ENCODE measurements around the gene MYO3B. TPM values are rescaled to one million over a fixed set of nuclear protein-coding genes. Genes with fewer than 3 reads are reported as not detected.

MYO3B gene
- polyA plus RNA-seq, 2 of the 4 experiments (the other 2 are of a cell fraction), result 0.01 TPM; not detected in 1

DNA sequence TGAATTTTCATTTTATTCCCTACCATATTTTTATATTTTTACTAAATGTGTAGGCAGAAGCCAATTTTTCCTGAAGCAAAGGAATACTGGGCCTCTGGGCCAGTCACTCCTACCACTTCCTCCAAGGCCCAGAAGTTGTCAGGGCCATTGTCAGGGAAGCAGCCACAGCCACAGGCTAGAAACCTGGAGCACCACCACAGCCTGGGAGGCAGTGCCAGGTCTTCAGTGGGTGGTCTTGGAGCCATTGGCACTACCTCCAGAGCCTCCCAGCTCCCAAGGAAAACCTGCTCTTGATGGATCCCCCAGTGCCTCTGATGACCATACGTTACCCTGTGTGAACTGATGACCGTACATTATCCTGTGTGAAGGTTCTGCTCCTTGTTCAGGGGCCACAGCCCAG lies 401.6 kb downstream of the MYO3B start:
- Histone ChIP-seq H3K4me3 (no peak overlapping the region), H3K27ac (no peak overlapping the region), H3K4me2 (no peak overlapping the region), H3K4me1 (no peaks in the 10 kb centered on the region), H3K9me3 (no peaks in the 10 kb centered on the region)
- CTCF ChIA-PET, result no interaction called here
- TF ChIP-seq PHF8 (IDR thresholded peaks at IDR 0.05; ENCODE audit: borderline replicate concordance, low read depth), result no peak
- no peak for TF ChIP-seq MAFK (IDR thresholded peaks at IDR 0.05; ENCODE audit: partially characterized antibody)
- no peak for TF ChIP-seq SMC3 (IDR thresholded peaks at IDR 0.05)
- TF ChIP-seq BHLHE40 (IDR thresholded peaks at IDR 0.05; ENCODE audit: low read depth, low read length), result no peak
- TF ChIP-seq, protein P1, sequence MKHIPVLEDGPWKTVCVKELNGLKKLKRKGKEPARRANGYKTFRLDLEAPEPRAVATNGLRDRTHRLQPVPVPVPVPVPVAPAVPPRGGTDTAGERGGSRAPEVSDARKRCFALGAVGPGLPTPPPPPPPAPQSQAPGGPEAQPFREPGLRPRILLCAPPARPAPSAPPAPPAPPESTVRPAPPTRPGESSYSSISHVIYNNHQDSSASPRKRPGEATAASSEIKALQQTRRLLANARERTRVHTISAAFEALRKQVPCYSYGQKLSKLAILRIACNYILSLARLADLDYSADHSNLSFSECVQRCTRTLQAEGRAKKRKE (CRISPR knock-in tag; IDR thresholded peaks at IDR 0.05; ENCODE audit: low read depth), result no peak
- TF ChIP-seq FOXS1 (CRISPR knock-in tag; IDR thresholded peaks at IDR 0.05), result no peak
- TF ChIP-seq, protein P2, sequence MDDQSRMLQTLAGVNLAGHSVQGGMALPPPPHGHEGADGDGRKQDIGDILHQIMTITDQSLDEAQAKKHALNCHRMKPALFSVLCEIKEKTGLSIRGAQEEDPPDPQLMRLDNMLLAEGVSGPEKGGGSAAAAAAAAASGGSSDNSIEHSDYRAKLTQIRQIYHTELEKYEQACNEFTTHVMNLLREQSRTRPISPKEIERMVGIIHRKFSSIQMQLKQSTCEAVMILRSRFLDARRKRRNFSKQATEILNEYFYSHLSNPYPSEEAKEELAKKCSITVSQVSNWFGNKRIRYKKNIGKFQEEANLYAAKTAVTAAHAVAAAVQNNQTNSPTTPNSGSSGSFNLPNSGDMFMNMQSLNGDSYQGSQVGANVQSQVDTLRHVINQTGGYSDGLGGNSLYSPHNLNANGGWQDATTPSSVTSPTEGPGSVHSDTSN (IDR thresholded peaks at IDR 0.05), result no peak
- TF ChIP-seq KDM5A (IDR thresholded peaks at IDR 0.05), result no peak
- POLR2A ChIA-PET, result no interaction called here
- DNase-seq (ENCODE audit: low read depth in 1 of 2, low spot score in 1 of 2) (no peak), FAIRE-seq (no peak), ATAC-seq (no peak)
- WGBS (ENCODE audit: missing lambda C conversion rate), result no CpG with 5 or more reads among the region's 2 CpGs

DNA sequence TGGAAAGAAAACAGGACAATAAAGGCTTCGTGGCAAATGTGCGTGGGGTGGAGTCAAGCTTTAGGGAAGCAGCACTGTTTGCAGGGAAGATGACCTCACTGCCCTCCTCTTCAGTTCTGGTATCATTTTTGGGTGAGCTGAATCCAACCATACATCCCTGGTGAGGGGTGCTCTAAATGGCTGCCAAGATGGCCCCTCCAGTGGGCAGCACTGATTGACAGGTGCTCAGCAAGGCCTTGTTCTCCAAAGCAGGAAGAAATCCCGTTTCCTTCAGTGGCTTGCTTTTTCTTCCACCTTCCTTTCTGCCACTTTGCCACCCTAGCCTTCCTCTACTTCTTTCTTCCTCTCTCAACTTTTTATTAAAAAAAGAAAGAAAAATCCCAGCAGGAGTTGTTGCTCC lies 404.4 kb downstream of the MYO3B start:
- no peak for ATAC-seq
- no peak for DNase-seq (ENCODE audit: low read depth in 1 of 2, low spot score in 1 of 2)
- H3K4me1 ChIP-seq, result no peaks in the 10 kb centered on the region
- TF ChIP-seq ZNF302 (CRISPR knock-in tag; IDR thresholded peaks at IDR 0.05) (no peak), RAD21 (conservative IDR thresholded peaks at IDR 0.05 in 1 of 2, IDR thresholded peaks at IDR 0.05 in 1 of 2) (no peak), CEBPB (IDR thresholded peaks at IDR 0.05) (no peak), EHF (CRISPR knock-in tag; IDR thresholded peaks at IDR 0.05) (no peak), HDAC2 (IDR thresholded peaks at IDR 0.05) (no peak), HOXA7 (CRISPR knock-in tag; IDR thresholded peaks at IDR 0.05) (no peak), PHF8 (IDR thresholded peaks at IDR 0.05; ENCODE audit: borderline replicate concordance, low read depth) (no peak), EP300 (IDR thresholded peaks at IDR 0.05) (no peak), MAZ (IDR thresholded peaks at IDR 0.05; ENCODE audit: borderline replicate concordance, low read depth, low read length) (no peak), FOXS1 (CRISPR knock-in tag; IDR thresholded peaks at IDR 0.05) (no peak), ESRRA (IDR thresholded peaks at IDR 0.05; ENCODE audit: borderline replicate concordance, low read length) (no peak), ZSCAN20 (CRISPR knock-in tag; IDR thresholded peaks at IDR 0.05) (no peak)
- TF ChIP-seq, protein P3, sequence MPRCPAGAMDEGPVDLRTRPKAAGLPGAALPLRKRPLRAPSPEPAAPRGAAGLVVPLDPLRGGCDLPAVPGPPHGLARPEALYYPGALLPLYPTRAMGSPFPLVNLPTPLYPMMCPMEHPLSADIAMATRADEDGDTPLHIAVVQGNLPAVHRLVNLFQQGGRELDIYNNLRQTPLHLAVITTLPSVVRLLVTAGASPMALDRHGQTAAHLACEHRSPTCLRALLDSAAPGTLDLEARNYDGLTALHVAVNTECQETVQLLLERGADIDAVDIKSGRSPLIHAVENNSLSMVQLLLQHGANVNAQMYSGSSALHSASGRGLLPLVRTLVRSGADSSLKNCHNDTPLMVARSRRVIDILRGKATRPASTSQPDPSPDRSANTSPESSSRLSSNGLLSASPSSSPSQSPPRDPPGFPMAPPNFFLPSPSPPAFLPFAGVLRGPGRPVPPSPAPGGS (IDR thresholded peaks at IDR 0.05), result no peak
- POLR2A ChIA-PET, result no interaction called here
- no peak overlapping the region for H3K4me3 ChIP-seq
- CTCF ChIA-PET, result no interaction called here
- H3K9me3 ChIP-seq, result no peaks in the 10 kb centered on the region
- FAIRE-seq, result no peak
- no peak overlapping the region for H3K4me2 ChIP-seq
- H3K27ac ChIP-seq, result no peak overlapping the region
- 68% methylated on average over 3 of the region's 3 CpGs for WGBS (ENCODE audit: missing lambda C conversion rate)

DNA sequence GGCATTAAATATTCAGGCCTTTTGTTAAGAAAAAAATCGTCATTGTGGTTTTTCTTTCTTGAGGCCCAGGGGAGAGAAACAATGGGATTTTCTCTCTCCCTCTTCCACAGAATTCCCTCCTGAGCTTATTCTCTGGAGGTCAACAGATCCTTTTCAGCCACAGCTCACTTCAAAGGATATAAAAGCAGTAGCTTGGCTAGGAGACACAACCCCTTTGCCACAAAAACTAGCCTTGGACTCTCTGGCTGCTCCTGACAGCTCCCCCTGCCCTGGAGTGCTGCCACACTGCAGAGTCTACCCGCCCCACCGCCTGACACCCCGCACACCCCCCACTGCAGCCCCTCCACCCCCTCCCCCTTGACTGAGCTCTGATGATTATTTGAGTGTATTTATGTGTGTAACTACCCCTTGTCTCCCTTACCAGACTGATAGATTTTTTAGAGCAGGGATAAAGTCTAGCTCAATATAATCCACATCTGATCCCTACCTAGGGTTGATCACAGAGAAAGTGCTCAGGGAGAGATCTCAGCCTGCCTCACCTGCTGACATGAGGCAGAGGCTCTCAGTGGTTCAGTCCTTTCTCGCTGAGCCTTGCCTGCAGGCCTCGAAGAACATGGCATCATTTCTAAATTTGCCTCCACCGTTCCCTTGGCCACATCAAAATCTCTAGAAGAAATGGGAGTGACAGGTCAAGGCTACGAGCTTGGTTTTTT lies 405.0 kb downstream of the MYO3B start:
- CTCF ChIA-PET, result no interaction called here
- TF ChIP-seq HDAC2 (IDR thresholded peaks at IDR 0.05), result no peak
- TF ChIP-seq, protein P2 (IDR thresholded peaks at IDR 0.05), result no peak
- no peak for TF ChIP-seq HOXA7 (CRISPR knock-in tag; IDR thresholded peaks at IDR 0.05)
- TF ChIP-seq CHD2 (IDR thresholded peaks at IDR 0.05; ENCODE audit: low read length, partially characterized antibody), result no peak
- TF ChIP-seq, protein P4, sequence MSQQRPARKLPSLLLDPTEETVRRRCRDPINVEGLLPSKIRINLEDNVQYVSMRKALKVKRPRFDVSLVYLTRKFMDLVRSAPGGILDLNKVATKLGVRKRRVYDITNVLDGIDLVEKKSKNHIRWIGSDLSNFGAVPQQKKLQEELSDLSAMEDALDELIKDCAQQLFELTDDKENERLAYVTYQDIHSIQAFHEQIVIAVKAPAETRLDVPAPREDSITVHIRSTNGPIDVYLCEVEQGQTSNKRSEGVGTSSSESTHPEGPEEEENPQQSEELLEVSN (IDR thresholded peaks at IDR 0.05; ENCODE audit: borderline replicate concordance, low read depth), result no peak
- no peak for TF ChIP-seq EP300 (IDR thresholded peaks at IDR 0.05)
- no peak for TF ChIP-seq RARB (CRISPR knock-in tag; IDR thresholded peaks at IDR 0.05)
- TF ChIP-seq RNF2 (IDR thresholded peaks at IDR 0.05; ENCODE audit: borderline replicate concordance, low read depth), result no peak
- no peak for TF ChIP-seq KDM5A (IDR thresholded peaks at IDR 0.05)
- no peak for TF ChIP-seq TFCP2L1 (CRISPR knock-in tag; IDR thresholded peaks at IDR 0.05)
- TF ChIP-seq NFE2L2 (conservative IDR thresholded peaks at IDR 0.05; ENCODE audit: low read length), result no peak
- TF ChIP-seq, protein P5, sequence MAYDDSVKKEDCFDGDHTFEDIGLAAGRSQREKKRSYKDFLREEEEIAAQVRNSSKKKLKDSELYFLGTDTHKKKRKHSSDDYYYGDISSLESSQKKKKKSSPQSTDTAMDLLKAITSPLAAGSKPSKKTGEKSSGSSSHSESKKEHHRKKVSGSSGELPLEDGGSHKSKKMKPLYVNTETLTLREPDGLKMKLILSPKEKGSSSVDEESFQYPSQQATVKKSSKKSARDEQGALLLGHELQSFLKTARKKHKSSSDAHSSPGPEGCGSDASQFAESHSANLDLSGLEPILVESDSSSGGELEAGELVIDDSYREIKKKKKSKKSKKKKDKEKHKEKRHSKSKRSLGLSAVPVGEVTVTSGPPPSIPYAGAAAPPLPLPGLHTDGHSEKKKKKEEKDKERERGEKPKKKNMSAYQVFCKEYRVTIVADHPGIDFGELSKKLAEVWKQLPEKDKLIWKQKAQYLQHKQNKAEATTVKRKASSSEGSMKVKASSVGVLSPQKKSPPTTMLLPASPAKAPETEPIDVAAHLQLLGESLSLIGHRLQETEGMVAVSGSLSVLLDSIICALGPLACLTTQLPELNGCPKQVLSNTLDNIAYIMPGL (CRISPR knock-in tag; IDR thresholded peaks at IDR 0.05; ENCODE audit: borderline replicate concordance), result no peak
- no peak for TF ChIP-seq RCOR1 (IDR thresholded peaks at IDR 0.05; ENCODE audit: low read depth, low read length)

More for the DNA sequence above, 405.0 kb downstream of the MYO3B start:
- Histone ChIP-seq H3K4me1 (no peaks in the 10 kb centered on the region), H3K4me2 (no peak overlapping the region), H3K27ac (no peak overlapping the region), H3K4me3 (no peak overlapping the region), H3K9me3 (no peaks in the 10 kb centered on the region)
- POLR2A ChIA-PET, result no interaction called here
- DNase-seq (ENCODE audit: low read depth in 1 of 2, low spot score in 1 of 2) (no peak), FAIRE-seq (no peak), ATAC-seq (no peak)
- 40% methylated on average over 6 of the region's 8 CpGs for WGBS (ENCODE audit: missing lambda C conversion rate)
